Nephron (organoid): Measurements from ENCODE around the gene VSIG8.

Experiments
- H3K27ac Mint-ChIP-seq, 3 experiments: 2 replicates each; pipeline ENCODE4 v1.8.0; 2020; ENCODE audit warnings: mixed read lengths in 3 of 3, mild to moderate bottlenecking in 2 of 3, moderate library complexity in 1 of 3
- H3K27me3 Mint-ChIP-seq: 2 replicates; pipeline ENCODE4 v1.8.0; 2021; ENCODE audit warnings: low read depth, mild to moderate bottlenecking, moderate library complexity, mixed read lengths
- H3K36me3 Mint-ChIP-seq: 2 replicates; pipeline ENCODE4 v1.8.0; 2020; ENCODE audit warnings: low read depth, mixed read lengths
- H3K4me1 Mint-ChIP-seq: 2 replicates; pipeline ENCODE4 v1.8.0; 2020; ENCODE audit warnings: mixed read lengths
- H3K4me3 Mint-ChIP-seq, 3 experiments: 2 replicates each; pipeline ENCODE4 v1.8.0; 2020; ENCODE audit warnings: mild to moderate bottlenecking in 3 of 3, mixed read lengths in 3 of 3, moderate library complexity in 2 of 3
- H3K9me3 Mint-ChIP-seq: 2 replicates; pipeline ENCODE4 v1.8.0; 2020; ENCODE audit warnings: mixed read lengths
- TF ChIP-seq, protein P1 (sequence below), 3 experiments: fragments of 200-600 bp; sonication (generic); IDR thresholded peaks; one replicate each; pipeline ENCODE4 v1.5.0; 2021; ENCODE audit warnings: antibody characterized with exemption in 3 of 3; ENCODE audit not compliant: unreplicated experiment in 3 of 3

The VSIG8 gene

DNA sequence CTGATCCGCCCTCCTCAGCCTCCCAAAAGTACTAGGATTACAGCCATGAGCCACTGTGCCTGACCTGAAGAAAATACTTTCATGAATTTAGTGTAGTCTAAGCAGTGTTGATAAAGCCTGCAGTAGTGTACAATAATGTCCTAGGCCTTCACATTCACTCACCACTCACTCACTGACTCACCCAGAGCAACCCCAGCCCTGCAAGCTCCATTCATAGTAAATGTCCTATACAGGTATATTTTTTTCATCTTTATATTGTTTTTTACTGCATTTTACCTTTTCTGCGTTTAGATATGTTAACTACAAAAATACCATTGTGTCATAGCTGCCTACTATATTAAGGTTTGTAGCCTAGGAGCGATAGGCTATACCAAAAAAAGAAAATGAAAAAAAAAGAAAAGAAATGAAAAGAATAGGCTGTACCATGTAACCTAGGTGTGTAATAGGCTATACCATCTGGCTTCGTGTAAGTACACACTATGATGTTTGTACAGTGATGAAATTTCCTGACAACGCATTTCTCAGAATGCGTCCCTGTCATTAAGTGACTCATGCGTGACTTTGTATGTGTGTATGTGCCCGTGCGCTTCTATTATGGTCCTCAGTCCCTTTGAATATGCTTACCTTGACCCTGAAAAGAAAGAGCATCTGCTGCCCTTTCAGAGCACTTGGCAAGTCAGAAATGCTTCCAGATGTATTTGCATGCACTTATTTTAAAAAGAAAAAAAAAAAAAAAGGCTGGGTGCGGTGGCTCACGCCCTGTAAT is 45.0 kb downstream of the VSIG8 start:
- H3K9me3 Mint-ChIP-seq, result no peaks in the 10 kb centered on the region
- H3K4me1 Mint-ChIP-seq, result no peaks in the 10 kb centered on the region
- no peaks in the 10 kb centered on the region for H3K36me3 Mint-ChIP-seq
- TF ChIP-seq, protein P1, sequence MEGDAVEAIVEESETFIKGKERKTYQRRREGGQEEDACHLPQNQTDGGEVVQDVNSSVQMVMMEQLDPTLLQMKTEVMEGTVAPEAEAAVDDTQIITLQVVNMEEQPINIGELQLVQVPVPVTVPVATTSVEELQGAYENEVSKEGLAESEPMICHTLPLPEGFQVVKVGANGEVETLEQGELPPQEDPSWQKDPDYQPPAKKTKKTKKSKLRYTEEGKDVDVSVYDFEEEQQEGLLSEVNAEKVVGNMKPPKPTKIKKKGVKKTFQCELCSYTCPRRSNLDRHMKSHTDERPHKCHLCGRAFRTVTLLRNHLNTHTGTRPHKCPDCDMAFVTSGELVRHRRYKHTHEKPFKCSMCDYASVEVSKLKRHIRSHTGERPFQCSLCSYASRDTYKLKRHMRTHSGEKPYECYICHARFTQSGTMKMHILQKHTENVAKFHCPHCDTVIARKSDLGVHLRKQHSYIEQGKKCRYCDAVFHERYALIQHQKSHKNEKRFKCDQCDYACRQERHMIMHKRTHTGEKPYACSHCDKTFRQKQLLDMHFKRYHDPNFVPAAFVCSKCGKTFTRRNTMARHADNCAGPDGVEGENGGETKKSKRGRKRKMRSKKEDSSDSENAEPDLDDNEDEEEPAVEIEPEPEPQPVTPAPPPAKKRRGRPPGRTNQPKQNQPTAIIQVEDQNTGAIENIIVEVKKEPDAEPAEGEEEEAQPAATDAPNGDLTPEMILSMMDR (IDR thresholded peaks at IDR 0.05; ENCODE audit: unreplicated experiment in 3 of 3), result no peak
- peaks cover 21% of the 10 kb centered on the region for H3K27me3 Mint-ChIP-seq
- H3K27ac Mint-ChIP-seq, result peak overlapping the region in 2 of 3 experiments; percentile 8 to 90
- H3K4me3 Mint-ChIP-seq, result no peak overlapping the region

DNA sequence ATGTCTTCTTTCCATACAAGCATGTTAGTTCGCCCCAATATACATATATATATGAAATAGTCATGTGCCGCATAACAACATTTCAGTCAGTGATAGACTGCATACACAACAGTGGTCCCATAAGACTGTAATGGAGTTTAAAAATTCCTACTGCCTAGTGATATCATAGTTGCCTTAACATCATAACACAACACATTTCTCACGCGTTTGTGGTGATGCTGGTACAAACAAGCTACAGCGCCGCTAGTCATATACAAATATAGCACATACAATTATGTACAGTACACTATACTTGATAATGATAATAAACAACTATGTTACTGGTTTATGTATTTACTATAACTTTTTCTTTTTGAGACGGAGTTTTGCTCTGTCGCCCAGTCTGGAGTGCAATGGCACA is 46.5 kb downstream of the VSIG8 start:
- Mint-ChIP-seq H3K4me3 (no peak overlapping the region), H3K9me3 (no peaks in the 10 kb centered on the region), H3K4me1 (no peaks in the 10 kb centered on the region), H3K36me3 (no peaks in the 10 kb centered on the region), H3K27me3 (peaks cover 19% of the 10 kb centered on the region), H3K27ac (no peak overlapping the region)
- TF ChIP-seq, protein P1 (IDR thresholded peaks at IDR 0.05; ENCODE audit: unreplicated experiment in 3 of 3), result no peak

DNA sequence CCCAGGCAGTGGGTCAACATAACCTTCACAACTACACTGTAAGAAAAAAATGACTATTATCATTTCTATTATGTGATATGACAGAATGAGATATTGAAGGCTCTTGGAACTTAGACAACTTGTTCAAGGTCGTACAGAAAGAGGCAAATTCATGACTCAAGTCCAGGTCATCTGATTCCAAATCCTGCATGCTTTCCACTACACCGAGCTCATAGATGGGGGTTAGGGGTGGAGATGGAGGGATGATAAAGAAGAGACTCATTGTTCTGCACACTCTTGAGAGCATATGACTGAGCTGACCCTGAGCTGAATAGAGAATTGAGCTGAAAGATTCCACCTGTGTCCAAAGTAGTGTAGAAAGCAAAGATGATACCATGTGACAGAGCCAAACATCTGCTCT is 57.5 kb downstream of the VSIG8 start:
- no peaks in the 10 kb centered on the region for H3K4me1 Mint-ChIP-seq
- TF ChIP-seq, protein P1 (IDR thresholded peaks at IDR 0.05; ENCODE audit: unreplicated experiment in 3 of 3), result no peak

More for the DNA sequence above, 57.5 kb downstream of the VSIG8 start:
- no peak overlapping the region for H3K4me3 Mint-ChIP-seq
- H3K36me3 Mint-ChIP-seq, result no peaks in the 10 kb centered on the region
- H3K9me3 Mint-ChIP-seq, result no peaks in the 10 kb centered on the region
- H3K27me3 Mint-ChIP-seq, result peaks cover 30% of the 10 kb centered on the region
- H3K27ac Mint-ChIP-seq, result no peak overlapping the region
